ENCODE data around the gene TBRG4. TPM values are rescaled to one million over a fixed set of nuclear protein-coding genes. Genes with fewer than 3 reads are reported as not detected.

Gene TBRG4
- total RNA-seq, 1 donor, result 80.7 TPM

GRCh38 chr7:45145881-45146280, 34.4 kb upstream of the TBRG4 start:
- H3K4me3 ChIP-seq (ENCODE audit: low read depth, low read length), result no peak overlapping the region
- TF ChIP-seq, protein P1, sequence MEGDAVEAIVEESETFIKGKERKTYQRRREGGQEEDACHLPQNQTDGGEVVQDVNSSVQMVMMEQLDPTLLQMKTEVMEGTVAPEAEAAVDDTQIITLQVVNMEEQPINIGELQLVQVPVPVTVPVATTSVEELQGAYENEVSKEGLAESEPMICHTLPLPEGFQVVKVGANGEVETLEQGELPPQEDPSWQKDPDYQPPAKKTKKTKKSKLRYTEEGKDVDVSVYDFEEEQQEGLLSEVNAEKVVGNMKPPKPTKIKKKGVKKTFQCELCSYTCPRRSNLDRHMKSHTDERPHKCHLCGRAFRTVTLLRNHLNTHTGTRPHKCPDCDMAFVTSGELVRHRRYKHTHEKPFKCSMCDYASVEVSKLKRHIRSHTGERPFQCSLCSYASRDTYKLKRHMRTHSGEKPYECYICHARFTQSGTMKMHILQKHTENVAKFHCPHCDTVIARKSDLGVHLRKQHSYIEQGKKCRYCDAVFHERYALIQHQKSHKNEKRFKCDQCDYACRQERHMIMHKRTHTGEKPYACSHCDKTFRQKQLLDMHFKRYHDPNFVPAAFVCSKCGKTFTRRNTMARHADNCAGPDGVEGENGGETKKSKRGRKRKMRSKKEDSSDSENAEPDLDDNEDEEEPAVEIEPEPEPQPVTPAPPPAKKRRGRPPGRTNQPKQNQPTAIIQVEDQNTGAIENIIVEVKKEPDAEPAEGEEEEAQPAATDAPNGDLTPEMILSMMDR (IDR thresholded peaks at IDR 0.05; ENCODE audit: insufficient read depth, low read depth, low read length), result no peak

DNA sequence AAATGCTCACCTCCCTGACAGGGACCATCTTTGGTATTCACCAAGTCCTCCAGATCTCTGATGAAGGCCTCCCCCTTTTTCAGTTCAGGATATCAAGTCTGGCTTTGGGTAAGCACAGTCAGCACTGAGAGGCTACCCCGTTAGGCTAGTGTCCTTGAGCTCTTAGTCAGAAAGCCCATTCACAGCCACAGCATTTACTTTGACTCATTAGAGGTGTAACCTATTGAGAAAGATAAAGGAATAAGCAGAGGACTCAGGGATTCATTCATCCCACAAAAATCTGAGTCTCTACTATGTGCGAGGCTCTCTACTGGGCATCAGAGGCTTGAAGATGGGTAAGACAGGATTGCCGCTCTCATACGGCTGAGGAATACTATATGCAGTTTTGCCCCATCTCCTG, 32.1 kb upstream of the TBRG4 start:
- H3K4me3 ChIP-seq (ENCODE audit: low read depth, low read length), result no peak overlapping the region
- TF ChIP-seq, protein P1 (IDR thresholded peaks at IDR 0.05; ENCODE audit: insufficient read depth, low read depth, low read length), result no peak
- no peak for DNase-seq (ENCODE audit: low read depth)

More at GRCh38 chr7:45145881-45146280, 34.4 kb upstream of the TBRG4 start:
- DNase-seq (ENCODE audit: low read depth), result no peak

GRCh38 chr7:45140827-45141226, 29.3 kb upstream of the TBRG4 start:
- DNase-seq (ENCODE audit: low read depth), result no peak
- TF ChIP-seq, protein P1 (IDR thresholded peaks at IDR 0.05; ENCODE audit: insufficient read depth, low read depth, low read length), result no peak
- H3K4me3 ChIP-seq (ENCODE audit: low read depth, low read length), result no peak overlapping the region

- no peak overlapping the region for H3K4me3 ChIP-seq (ENCODE audit: low read depth, low read length)
- DNase-seq (ENCODE audit: low read depth), result no peak
- TF ChIP-seq, protein P1 (IDR thresholded peaks at IDR 0.05; ENCODE audit: insufficient read depth, low read depth, low read length), result no peak
These were observed 27.2 kb upstream of the TBRG4 start for GRCh38 chr7:45138433-45139267.

GRCh38 chr7:45136106-45137060, 24.9 kb upstream of the TBRG4 start:
- no peak overlapping the region for H3K4me3 ChIP-seq (ENCODE audit: low read depth, low read length)
- TF ChIP-seq, protein P1 (IDR thresholded peaks at IDR 0.05; ENCODE audit: insufficient read depth, low read depth, low read length), result peak; percentile 85
- DNase-seq (ENCODE audit: low read depth), result peak; percentile 78

GRCh38 chr7:45133877-45134276, 22.4 kb upstream of the TBRG4 start:
- DNase-seq (ENCODE audit: low read depth), result no peak
- TF ChIP-seq, protein P1 (IDR thresholded peaks at IDR 0.05; ENCODE audit: insufficient read depth, low read depth, low read length), result no peak
- H3K4me3 ChIP-seq (ENCODE audit: low read depth, low read length), result no peak overlapping the region
